ENCODE data around the gene VWA1. TPM values are rescaled to one million over a fixed set of nuclear protein-coding genes. Genes with fewer than 3 reads are reported as not detected.
"Not testable (repeated sequence)": the region's sequence is repeated elsewhere in the genome, so short reads cannot be mapped to it uniquely, and the experiment has no call there.

Gene VWA1
- total RNA-seq, 4 donors from 2014 or later, result 29.4 to 82.0 (median 51.6) TPM

- Histone ChIP-seq H3K27me3 (no peaks in the 10 kb centered on the region), H3K9me3 (no peaks in the 10 kb centered on the region), H3K4me3 (no peak overlapping the region), H3K27ac (no peak overlapping the region), H3K4me1 (peaks cover 27 to 41% (median 33%) of the 10 kb centered on the region in 4 donors), H3K36me3 (peaks cover 0 to 18% (median 2%) of the 10 kb centered on the region in 4 donors)
- TF ChIP-seq POLR2AphosphoS5 (IDR thresholded peaks at IDR 0.05) (no peak), POLR2A (IDR thresholded peaks at IDR 0.05) (no peak), CTCF (IDR thresholded peaks at IDR 0.05) (no peak), EP300 (IDR thresholded peaks at IDR 0.05; ENCODE audit: low read depth) (no peak)
- no peak for DNase-seq
- intact Hi-C loops (cut with DNase I; ENCODE audit: low total_unique reads), result loop anchor here (5.0 kb wide), 1 partner anchor 34 kb away; the partner anchor contains the start of gene VWA1
- WGBS, 2 donors (ENCODE audit: low coverage in 1 of 2), result 79 to 85% methylated on average over 7 of the region's 7 CpGs
- in situ Hi-C loops (cut with MboI; ENCODE audit: low pct_ligation_motif_present in 1 of 4, low pct_unique_long_range_greater_than_20kb in 1 of 4, low sequenced_read_pairs in 3 of 4), result no loop called here
Measured at GRCh38 chr1:1403653-1404052, 31.8 kb upstream of the VWA1 start.

- H3K27me3 ChIP-seq, result no peaks in the 10 kb centered on the region
- H3K4me3 ChIP-seq, result peak overlapping the region; percentile 92 to 97 (median 96)
- H3K9me3 ChIP-seq, result no peaks in the 10 kb centered on the region
- H3K27ac ChIP-seq, result peak overlapping the region; percentile 88 to 95 (median 91)
- WGBS, 2 donors (ENCODE audit: low coverage in 1 of 2), result 36 to 53% methylated on average over 24 to 42 of the region's 43 CpGs
- peaks cover 17 to 39% (median 24%) of the 10 kb centered on the region in 4 donors for H3K4me1 ChIP-seq
- TF ChIP-seq CTCF (IDR thresholded peaks at IDR 0.05) (no peak), POLR2A (IDR thresholded peaks at IDR 0.05) (no peak), POLR2AphosphoS5 (IDR thresholded peaks at IDR 0.05) (no peak), EP300 (IDR thresholded peaks at IDR 0.05; ENCODE audit: low read depth) (no peak)
- in situ Hi-C loops (cut with MboI; ENCODE audit: low pct_ligation_motif_present in 1 of 4, low pct_unique_long_range_greater_than_20kb in 1 of 4, low sequenced_read_pairs in 3 of 4) (no loop called here), intact Hi-C loops (cut with DNase I; ENCODE audit: low total_unique reads) (no loop called here)
- H3K36me3 ChIP-seq, result peaks cover 0 to 18% (median 2%) of the 10 kb centered on the region in 4 donors
- DNase-seq, result no peak
Measured at GRCh38 chr1:1406101-1406820, 29.2 kb upstream of the VWA1 start.

GRCh38 chr1:1406821-1407635 lies 28.5 kb upstream of the VWA1 start, which contains the start of gene MRPL20:
Gene MRPL20 (minus strand): TSS chr1:1407293. CDS start chr1:1407217, 76 bp downstream.
- Histone ChIP-seq H3K27ac (peak within 1 kb of the TSS; percentile 88 to 95 (median 91)), H3K9me3 (no peaks in the 10 kb centered on the region), H3K27me3 (no peaks in the 10 kb centered on the region), H3K4me1 (peaks cover 17 to 39% (median 23%) of the 10 kb centered on the region in 4 donors), H3K36me3 (peaks cover 0 to 18% (median 2%) of the 10 kb centered on the region in 4 donors), H3K4me3 (peak within 1 kb of the TSS; percentile 92 to 97 (median 96))
- TF ChIP-seq POLR2A (IDR thresholded peaks at IDR 0.05) (peak; percentile 82), EP300 (IDR thresholded peaks at IDR 0.05; ENCODE audit: low read depth) (no peak), POLR2AphosphoS5 (IDR thresholded peaks at IDR 0.05) (peak; percentile 92 to 95 (median 94))
- WGBS, 2 donors (ENCODE audit: low coverage in 1 of 2), result 0% methylated on average over 60 of the region's 98 CpGs; no CpG with 5 or more reads in 1 of the 2 donors
- intact Hi-C loops (cut with DNase I; ENCODE audit: low total_unique reads), result no loop called here
- in situ Hi-C loops (cut with MboI; ENCODE audit: low pct_ligation_motif_present in 1 of 4, low pct_unique_long_range_greater_than_20kb in 1 of 4, low sequenced_read_pairs in 3 of 4), result no loop called here
- peak; percentile 95 for DNase-seq

- DNase-seq, result no peak
- Histone ChIP-seq H3K36me3 (peaks cover 0 to 18% (median 1%) of the 10 kb centered on the region in 4 donors), H3K9me3 (no peaks in the 10 kb centered on the region), H3K4me1 (peaks cover 17 to 39% (median 23%) of the 10 kb centered on the region in 4 donors), H3K27me3 (no peaks in the 10 kb centered on the region), H3K4me3 (peak overlapping the region; percentile 92 to 97 (median 96)), H3K27ac (peak overlapping the region; percentile 88 to 95 (median 91))
- TF ChIP-seq EP300 (IDR thresholded peaks at IDR 0.05; ENCODE audit: low read depth), result no peak
- TF ChIP-seq POLR2AphosphoS5 (IDR thresholded peaks at IDR 0.05), result no peak
- peak in 4 of 5 experiments; percentile 15 to 53 (median 37) for TF ChIP-seq CTCF (IDR thresholded peaks at IDR 0.05)
- in situ Hi-C loops (cut with MboI; ENCODE audit: low pct_ligation_motif_present in 1 of 4, low pct_unique_long_range_greater_than_20kb in 1 of 4, low sequenced_read_pairs in 3 of 4), result no loop called here
- intact Hi-C loops (cut with DNase I; ENCODE audit: low total_unique reads), result no loop called here
- 25 to 90% methylated on average over 2 to 20 of the region's 41 CpGs for WGBS, 2 donors (ENCODE audit: low coverage in 1 of 2)
Measured at GRCh38 chr1:1407636-1408318, 27.7 kb upstream of the VWA1 start.

GRCh38 chr1:1410238-1410637 lies 25.3 kb upstream of the VWA1 start:
- intact Hi-C loops (cut with DNase I; ENCODE audit: low total_unique reads); H3K27ac ChIP-seq; H3K27me3 ChIP-seq; H3K9me3 ChIP-seq; in situ Hi-C loops (cut with MboI; ENCODE audit: low pct_ligation_motif_present in 1 of 4, low pct_unique_long_range_greater_than_20kb in 1 of 4, low sequenced_read_pairs in 3 of 4); H3K36me3 ChIP-seq; H3K4me3 ChIP-seq; DNase-seq: not testable (repeated sequence)
- 80 to 86% methylated on average over 1 to 8 of the region's 8 CpGs for WGBS, 2 donors (ENCODE audit: low coverage in 1 of 2)
- peaks cover 17 to 32% (median 23%) of the 10 kb centered on the region in 4 donors for H3K4me1 ChIP-seq
